ENCODE data around the gene BAHCC1. TPM values are rescaled to one million over a fixed set of nuclear protein-coding genes. Genes with fewer than 3 reads are reported as not detected.

BAHCC1 gene
- total RNA-seq, 2 experiments from 2014 or later = 0.20 to 0.41 TPM

GRCh38 chr17:81457917-81458555 is 62.8 kb downstream of the BAHCC1 start:
- no peaks in the 10 kb centered on the region for H3K27me3 Mint-ChIP-seq
- Histone ChIP-seq H3K27ac (ENCODE audit: low read depth in 1 of 2, low read length in 2 of 2) (no peak overlapping the region), H3K9me3 (ENCODE audit: control insufficient read depth in 1 of 2, insufficient read depth in 1 of 2, low read length in 2 of 2) (peaks cover 0 to 30% of the 10 kb centered on the region in 2 experiments), H3K36me3 (ENCODE audit: insufficient read depth, low read length) (no peaks in the 10 kb centered on the region), H3K27me3 (ENCODE audit: control insufficient read depth in 1 of 2, insufficient read depth in 2 of 2, low read length in 2 of 2) (peaks cover 0 to 3% of the 10 kb centered on the region in 2 experiments), H3K4me1 (ENCODE audit: insufficient read depth, low read length) (peaks cover 12% of the 10 kb centered on the region), H3K4me3 (ENCODE audit: low read length) (no peak overlapping the region)
- no peak overlapping the region for H3K4me3 Mint-ChIP-seq
- H3K27ac Mint-ChIP-seq = no peak overlapping the region
- no peaks in the 10 kb centered on the region for H3K36me3 Mint-ChIP-seq (ENCODE audit: low read depth)
- ChIA-PET CTCF (no interaction called here), POLR2A (no interaction called here)
- peaks cover 4% of the 10 kb centered on the region for H3K4me1 Mint-ChIP-seq (ENCODE audit: low read depth)
- intact Hi-C loops (cut with DNase I, micrococcal nuclease) = no loop called here
- no peak for TF ChIP-seq CTCF (IDR thresholded peaks at IDR 0.05)
- no peaks in the 10 kb centered on the region for H3K9me3 Mint-ChIP-seq
- no peak for ATAC-seq (ENCODE audit: poor library complexity)
- no peak for DNase-seq

- ATAC-seq (ENCODE audit: poor library complexity) = no peak
- Histone ChIP-seq H3K9me3 (ENCODE audit: control insufficient read depth in 1 of 2, insufficient read depth in 1 of 2, low read length in 2 of 2) (peaks cover 0 to 30% of the 10 kb centered on the region in 2 experiments), H3K27ac (ENCODE audit: low read depth in 1 of 2, low read length in 2 of 2) (no peak overlapping the region), H3K4me3 (ENCODE audit: low read length) (no peak overlapping the region), H3K27me3 (ENCODE audit: control insufficient read depth in 1 of 2, insufficient read depth in 2 of 2, low read length in 2 of 2) (peaks cover 0 to 3% of the 10 kb centered on the region in 2 experiments), H3K36me3 (ENCODE audit: insufficient read depth, low read length) (no peaks in the 10 kb centered on the region), H3K4me1 (ENCODE audit: insufficient read depth, low read length) (peaks cover 6% of the 10 kb centered on the region)
- TF ChIP-seq CTCF (IDR thresholded peaks at IDR 0.05) = no peak
- CTCF ChIA-PET = no interaction called here
- Mint-ChIP-seq H3K9me3 (no peaks in the 10 kb centered on the region), H3K27me3 (no peaks in the 10 kb centered on the region), H3K27ac (no peak overlapping the region), H3K4me1 (ENCODE audit: low read depth) (no peaks in the 10 kb centered on the region), H3K36me3 (ENCODE audit: low read depth) (no peaks in the 10 kb centered on the region), H3K4me3 (no peak overlapping the region)
- intact Hi-C loops (cut with DNase I, micrococcal nuclease) = no loop called here
- DNase-seq = no peak
- POLR2A ChIA-PET = no interaction called here
These were observed 63.4 kb downstream of the BAHCC1 start for GRCh38 chr17:81458628-81459027.

GRCh38 chr17:81459224-81459623 is 64.0 kb downstream of the BAHCC1 start:
- Histone ChIP-seq H3K4me3 (ENCODE audit: low read length) (no peak overlapping the region), H3K36me3 (ENCODE audit: insufficient read depth, low read length) (no peaks in the 10 kb centered on the region), H3K9me3 (ENCODE audit: control insufficient read depth in 1 of 2, insufficient read depth in 1 of 2, low read length in 2 of 2) (peaks cover 0 to 33% of the 10 kb centered on the region in 2 experiments), H3K4me1 (ENCODE audit: insufficient read depth, low read length) (no peaks in the 10 kb centered on the region), H3K27ac (ENCODE audit: low read depth in 1 of 2, low read length in 2 of 2) (no peak overlapping the region), H3K27me3 (ENCODE audit: control insufficient read depth in 1 of 2, insufficient read depth in 2 of 2, low read length in 2 of 2) (no peaks in the 10 kb centered on the region)
- H3K36me3 Mint-ChIP-seq (ENCODE audit: low read depth) = no peaks in the 10 kb centered on the region
- intact Hi-C loops (cut with DNase I, micrococcal nuclease) = no loop called here
- no peak overlapping the region for H3K27ac Mint-ChIP-seq
- H3K9me3 Mint-ChIP-seq = no peaks in the 10 kb centered on the region
- H3K4me1 Mint-ChIP-seq (ENCODE audit: low read depth) = no peaks in the 10 kb centered on the region
- ChIA-PET CTCF (no interaction called here), POLR2A (no interaction called here)
- no peak for TF ChIP-seq CTCF (IDR thresholded peaks at IDR 0.05)
- no peak overlapping the region for H3K4me3 Mint-ChIP-seq
- DNase-seq (no peak), ATAC-seq (ENCODE audit: poor library complexity) (no peak)
- H3K27me3 Mint-ChIP-seq = no peaks in the 10 kb centered on the region

Data from CD4-positive, alpha-beta T cell (primary cell).